CD4-positive, CD25-positive, alpha-beta regulatory T cell (primary cell): ENCODE measurements around the gene RTP3. TPM values are rescaled to one million over a fixed set of nuclear protein-coding genes. Genes with fewer than 3 reads are reported as not detected.
"Not testable (repeated sequence)": the region's sequence is repeated elsewhere in the genome, so short reads cannot be mapped to it uniquely, and the experiment has no call there.

Experiments
- ATAC-seq, 2 donors: fragments of 150-1000 bp; cut with Tn5 transposase; one replicate each; pipeline ENCODE4 v1.10.0; 2021; ENCODE audit warnings: low read depth in 2 of 2, moderate number of reproducible peaks in 2 of 2, moderate library complexity in 1 of 2
- DNase-seq, 3 donors: peaks; one replicate each; pipeline versions ENCODE4 v3.0.0 to v3.0.0-alpha.2; 2012 to 2022; ENCODE audit warnings: mixed read lengths in 1 of 3
- H3K27ac ChIP-seq: one replicate; pipeline ENCODE4 v1.7.0; 2013; ENCODE audit warnings: mild to moderate bottlenecking, low read length; ENCODE audit not compliant: insufficient read depth, poor library complexity, severe bottlenecking
- H3K27me3 ChIP-seq: one replicate; pipeline ENCODE4 v1.7.0; 2013; ENCODE audit warnings: low read length; ENCODE audit not compliant: control insufficient read depth, insufficient read depth
- H3K36me3 ChIP-seq: one replicate; pipeline ENCODE4 v1.7.0; 2013; ENCODE audit warnings: mild to moderate bottlenecking, low read length, moderate library complexity; ENCODE audit not compliant: control insufficient read depth, insufficient read depth
- H3K4me1 ChIP-seq: 2 replicates; pipeline ENCODE4 v1.7.0; 2013; ENCODE audit warnings: mild to moderate bottlenecking, low read length; ENCODE audit not compliant: insufficient read depth, control insufficient read depth, poor library complexity, severe bottlenecking
- H3K4me3 ChIP-seq: one replicate; pipeline ENCODE4 v1.7.0; 2013; ENCODE audit warnings: low read depth, mild to moderate bottlenecking, low read length, moderate library complexity
- H3K9me3 ChIP-seq, 2 experiments: 1 replicate in 1 of 2; 2 replicates in 1 of 2; pipeline ENCODE4 v1.7.0; 2013; ENCODE audit warnings: low read length in 2 of 2, mild to moderate bottlenecking in 1 of 2, moderate library complexity in 1 of 2; ENCODE audit not compliant: control insufficient read depth in 2 of 2
- H3K27ac Mint-ChIP-seq, 3 donors: one replicate each; pipeline ENCODE4 v1.8.0; 2020 to 2022; ENCODE audit warnings: mild to moderate bottlenecking in 3 of 3, mixed read lengths in 3 of 3, moderate library complexity in 2 of 3
- H3K27me3 Mint-ChIP-seq: one replicate; pipeline ENCODE4 v1.8.0; 2022; ENCODE audit warnings: mild to moderate bottlenecking, mixed read lengths
- H3K36me3 Mint-ChIP-seq: one replicate; pipeline ENCODE4 v1.8.0; 2020; ENCODE audit warnings: mixed read lengths
- H3K4me1 Mint-ChIP-seq, 4 donors: one replicate each; pipeline ENCODE4 v1.8.0; 2020 to 2022; ENCODE audit warnings: mixed read lengths in 4 of 4, mild to moderate bottlenecking in 1 of 4
- H3K4me3 Mint-ChIP-seq, 4 donors: one replicate each; pipeline ENCODE4 v1.8.0; 2020 to 2022; ENCODE audit warnings: mild to moderate bottlenecking in 4 of 4, mixed read lengths in 4 of 4, moderate library complexity in 3 of 4
- H3K9me3 Mint-ChIP-seq, 7 donors: one replicate each; pipeline ENCODE4 v1.8.0; 2020 to 2022; ENCODE audit warnings: mixed read lengths in 7 of 7, mild to moderate bottlenecking in 3 of 7, moderate library complexity in 2 of 7
- polyA plus RNA-seq, 4 donors: library from polyadenylated mRNA; unstranded; fragments of 300-500 nt; fragmentation: Illumina TruSeq; gene quantifications; one replicate each; pipeline ENCODE4 v1.2.3, GENCODE V29; 2021
- total RNA-seq: library from RNA; stranded (reverse); gene quantifications from one replicate; pipeline ENCODE4 v1.2.3, GENCODE V29; 2022

Gene RTP3
- total and polyA plus RNA-seq, 5 donors from 2014 or later: not detected

GRCh38 chr3:46533091-46533490 lies 35.3 kb downstream of the RTP3 start:
- no peak for ATAC-seq
- H3K36me3 ChIP-seq: no peaks in the 10 kb centered on the region
- H3K27me3 Mint-ChIP-seq: peaks cover 5% of the 10 kb centered on the region
- no peak overlapping the region for H3K4me3 ChIP-seq
- no peaks in the 10 kb centered on the region for H3K9me3 Mint-ChIP-seq
- H3K4me1 ChIP-seq: peaks cover 5% of the 10 kb centered on the region
- H3K27ac ChIP-seq: no peak overlapping the region
- H3K27me3 ChIP-seq: no peaks in the 10 kb centered on the region
- H3K4me1 Mint-ChIP-seq: peaks cover 0 to 39% (median 23%) of the 10 kb centered on the region in 4 donors
- no peak for DNase-seq
- no peak overlapping the region for H3K27ac Mint-ChIP-seq
- no peaks in the 10 kb centered on the region for H3K9me3 ChIP-seq
- H3K36me3 Mint-ChIP-seq: peaks cover 10% of the 10 kb centered on the region
- no peak overlapping the region for H3K4me3 Mint-ChIP-seq

- no peaks in the 10 kb centered on the region for H3K27me3 ChIP-seq
- no peaks in the 10 kb centered on the region for H3K9me3 Mint-ChIP-seq
- no peak overlapping the region for H3K4me3 Mint-ChIP-seq
- ATAC-seq: no peak
- no peak overlapping the region for H3K4me3 ChIP-seq
- peaks cover 5% of the 10 kb centered on the region for H3K27me3 Mint-ChIP-seq
- H3K36me3 ChIP-seq: no peaks in the 10 kb centered on the region
- H3K4me1 ChIP-seq: peaks cover 27% of the 10 kb centered on the region
- no peak overlapping the region for H3K27ac ChIP-seq
- no peak for DNase-seq
- peak overlapping the region in 2 of 3 donors; percentile 23 to 61 for H3K27ac Mint-ChIP-seq
- peaks cover 10% of the 10 kb centered on the region for H3K36me3 Mint-ChIP-seq
- H3K9me3 ChIP-seq: no peaks in the 10 kb centered on the region
- peaks cover 7 to 55% (median 37%) of the 10 kb centered on the region in 4 donors for H3K4me1 Mint-ChIP-seq
Measured at GRCh38 chr3:46535746-46536145, 38.0 kb downstream of the RTP3 start.

GRCh38 chr3:46536758-46537157 lies 39.0 kb downstream of the RTP3 start:
- Histone ChIP-seq H3K4me3 (no peak overlapping the region), H3K9me3 (no peaks in the 10 kb centered on the region), H3K27me3 (no peaks in the 10 kb centered on the region), H3K4me1 (peaks cover 27% of the 10 kb centered on the region), H3K36me3 (no peaks in the 10 kb centered on the region), H3K27ac (no peak overlapping the region)
- DNase-seq (no peak), ATAC-seq (no peak)
- no peaks in the 10 kb centered on the region for H3K9me3 Mint-ChIP-seq
- peaks cover 5% of the 10 kb centered on the region for H3K27me3 Mint-ChIP-seq
- H3K36me3 Mint-ChIP-seq: peaks cover 5% of the 10 kb centered on the region
- peaks cover 7 to 57% (median 36%) of the 10 kb centered on the region in 4 donors for H3K4me1 Mint-ChIP-seq
- H3K27ac Mint-ChIP-seq: peak overlapping the region in 2 of 3 donors; percentile 45 to 88
- H3K4me3 Mint-ChIP-seq: peak overlapping the region in 2 of 4 donors; percentile 5 to 40

GRCh38 chr3:46537316-46537715 lies 39.5 kb downstream of the RTP3 start:
- peaks cover 7 to 62% (median 36%) of the 10 kb centered on the region in 4 donors for H3K4me1 Mint-ChIP-seq

GRCh38 chr3:46537779-46538178 lies 40.0 kb downstream of the RTP3 start:
- H3K4me1 Mint-ChIP-seq: peaks cover 7 to 60% (median 37%) of the 10 kb centered on the region in 4 donors
- Histone ChIP-seq H3K27me3 (no peaks in the 10 kb centered on the region), H3K4me1 (peaks cover 27% of the 10 kb centered on the region), H3K9me3 (no peaks in the 10 kb centered on the region), H3K36me3 (no peaks in the 10 kb centered on the region), H3K4me3 (no peak overlapping the region), H3K27ac (no peak overlapping the region)
- ATAC-seq (no peak), DNase-seq (no peak)
- peaks cover 0 to 2% (median 0%) of the 10 kb centered on the region in 7 donors for H3K9me3 Mint-ChIP-seq
- H3K4me3 Mint-ChIP-seq: peak overlapping the region in 2 of 4 donors; percentile 82 to 85
- H3K36me3 Mint-ChIP-seq: peaks cover 5% of the 10 kb centered on the region
- peak overlapping the region; percentile 88 to 97 (median 96) for H3K27ac Mint-ChIP-seq
- H3K27me3 Mint-ChIP-seq: peaks cover 5% of the 10 kb centered on the region

More at GRCh38 chr3:46537316-46537715, 39.5 kb downstream of the RTP3 start:
- Histone ChIP-seq H3K36me3 (no peaks in the 10 kb centered on the region), H3K27ac (no peak overlapping the region), H3K27me3 (no peaks in the 10 kb centered on the region), H3K4me1 (peaks cover 27% of the 10 kb centered on the region), H3K9me3 (no peaks in the 10 kb centered on the region), H3K4me3 (no peak overlapping the region)
- no peak for DNase-seq
- Mint-ChIP-seq H3K36me3 (peaks cover 5% of the 10 kb centered on the region), H3K27ac (peak overlapping the region in 1 of 3 donors; percentile 88), H3K9me3 (peaks cover 0 to 2% (median 0%) of the 10 kb centered on the region in 7 donors), H3K4me3 (no peak overlapping the region), H3K27me3 (peaks cover 5% of the 10 kb centered on the region)
- ATAC-seq: no peak

GRCh38 chr3:46538425-46538802 lies 40.6 kb downstream of the RTP3 start:
- H3K27me3 ChIP-seq, DNase-seq, H3K36me3 ChIP-seq, H3K27me3 Mint-ChIP-seq, H3K9me3 Mint-ChIP-seq, H3K36me3 Mint-ChIP-seq, H3K9me3 ChIP-seq, ATAC-seq: not testable (repeated sequence)
- H3K4me3 ChIP-seq: peak overlapping the region; percentile 81
- Mint-ChIP-seq H3K27ac (peak overlapping the region; percentile 88 to 97 (median 96)), H3K4me1 (peaks cover 7 to 55% (median 34%) of the 10 kb centered on the region in 4 donors), H3K4me3 (peak overlapping the region; percentile 69 to 86 (median 84))
- peaks cover 27% of the 10 kb centered on the region for H3K4me1 ChIP-seq
- H3K27ac ChIP-seq: peak overlapping the region; percentile 82

- Histone ChIP-seq H3K4me1 (peaks cover 27% of the 10 kb centered on the region), H3K27me3 (no peaks in the 10 kb centered on the region), H3K27ac (peak overlapping the region; percentile 82), H3K4me3 (peak overlapping the region; percentile 81), H3K9me3 (no peaks in the 10 kb centered on the region), H3K36me3 (no peaks in the 10 kb centered on the region)
- Mint-ChIP-seq H3K36me3 (peaks cover 5% of the 10 kb centered on the region), H3K4me3 (peak overlapping the region; percentile 69 to 86 (median 84)), H3K4me1 (peaks cover 7 to 55% (median 34%) of the 10 kb centered on the region in 4 donors), H3K9me3 (peaks cover 0 to 2% (median 0%) of the 10 kb centered on the region in 7 donors), H3K27ac (peak overlapping the region; percentile 88 to 97 (median 96)), H3K27me3 (peaks cover 5% of the 10 kb centered on the region)
- ATAC-seq: peak; percentile 95 to 96
- peak; percentile 66 to 94 (median 82) for DNase-seq
Measured at GRCh38 chr3:46538803-46539442, 41.1 kb downstream of the RTP3 start.
